Lung (tissue), 12 donors: ENCODE measurements around the gene COL4A1. TPM values are rescaled to one million over a fixed set of nuclear protein-coding genes. Genes with fewer than 3 reads are reported as not detected.

Experiments
- ATAC-seq: fragments of 200-7000 bp; cut with Tn5 transposase; one replicate; pipeline ENCODE4 v1.9.1; 2020; ENCODE audit warnings: moderate number of reproducible peaks; ENCODE audit not compliant: insufficient read depth, low FRiP score
- DNase-seq, 3 donors: peaks; one replicate each; pipeline ENCODE4 v3.0.0-alpha.2; 2013 to 2017
- H3K27ac ChIP-seq, 2 donors: one replicate each; pipeline ENCODE4 v1.5.1; 2013; ENCODE audit warnings: mild to moderate bottlenecking in 2 of 2, moderate library complexity in 2 of 2, control low read depth in 1 of 2, inconsistent platforms in 1 of 2, low read depth in 1 of 2, low read length in 1 of 2
- H3K27me3 ChIP-seq, 3 donors: one replicate each; pipeline ENCODE4 v1.5.1; 2013; ENCODE audit warnings: low read length in 2 of 3; ENCODE audit not compliant: control insufficient read depth in 3 of 3, insufficient read depth in 3 of 3
- H3K36me3 ChIP-seq, 4 donors: one replicate each; pipeline ENCODE4 v1.5.1; 2013; ENCODE audit warnings: low read length in 4 of 4, mild to moderate bottlenecking in 1 of 4, moderate library complexity in 1 of 4; ENCODE audit not compliant: control insufficient read depth in 4 of 4, insufficient read depth in 4 of 4
- H3K4me1 ChIP-seq, 5 donors: one replicate each; pipeline ENCODE4 v1.5.1; 2013; ENCODE audit warnings: low read length in 5 of 5, mild to moderate bottlenecking in 2 of 5, moderate library complexity in 1 of 5; ENCODE audit not compliant: control insufficient read depth in 5 of 5, insufficient read depth in 5 of 5
- H3K4me3 ChIP-seq: one replicate; pipeline ENCODE4 v1.5.1; 2013; ENCODE audit warnings: mild to moderate bottlenecking, control low read depth, moderate library complexity
- H3K9ac ChIP-seq, 2 donors: one replicate each; pipeline ENCODE4 v1.5.1; 2013; ENCODE audit warnings: low read length in 2 of 2, control low read depth in 1 of 2; ENCODE audit not compliant: insufficient read depth in 1 of 2
- H3K9me3 ChIP-seq, 4 donors: one replicate each; pipeline ENCODE4 v1.5.1; 2013; ENCODE audit warnings: low read length in 3 of 4, mild to moderate bottlenecking in 1 of 4, moderate library complexity in 1 of 4; ENCODE audit not compliant: control insufficient read depth in 4 of 4, insufficient read depth in 3 of 4
- CTCF ChIP-seq: IDR thresholded peaks from 2 replicates; pipeline ENCODE4 v1.5.1; 2012; ENCODE audit warnings: mild to moderate bottlenecking; ENCODE audit errors: control extremely low read depth, extremely low read depth
- WGBS, 2 donors: extraction: QIAGEN DNeasy Blood & Tissue Kit; methylation state at CpG; one replicate each; pipeline ENCODE4 v1.1.7; 2013; 5-methylcytosine and 5-hydroxymethylcytosine counted together
- polyA plus RNA-seq, 2 donors: library from polyadenylated mRNA; stranded (reverse); fragments of 200-250 nt; gene quantifications; one replicate each; pipeline ENCODE4 v1.2.1, GENCODE V29; 2013
- total RNA-seq, 2 donors: library from RNA; depleted of rRNA in 1 of 2; stranded (reverse); fragments of >200 nt in 1 of 2; gene quantifications; one replicate each; pipeline ENCODE4 v1.2.1, GENCODE V29; 2014 to 2021
- donor health status: control.
- donor health status: control.
- donor health status: Bipolar disorder and iron deficiency.
- donor health status: healthy.
- donor health status: DM: yes; HTN: yes; CAD: no.

The COL4A1 gene
- total and polyA plus RNA-seq, 4 donors = 114 to 1,051 (median 318) TPM

- Histone ChIP-seq H3K4me1 (peaks cover 0 to 9% (median 7%) of the 10 kb centered on the region in 5 donors), H3K9ac (no peak overlapping the region), H3K9me3 (no peaks in the 10 kb centered on the region), H3K4me3 (no peak overlapping the region), H3K27me3 (peaks cover 0 to 5% (median 0%) of the 10 kb centered on the region in 3 donors), H3K36me3 (no peaks in the 10 kb centered on the region), H3K27ac (no peak overlapping the region)
- WGBS, 2 donors = 87 to 90% methylated on average over 14 of the region's 14 CpGs
- no peak for DNase-seq
- TF ChIP-seq CTCF = no peak
- no peak for ATAC-seq
Measured at GRCh38 chr13:110129539-110130186, 177.3 kb downstream of the COL4A1 start.

- no peak for ATAC-seq
- H3K4me1 ChIP-seq = peaks cover 0 to 9% (median 7%) of the 10 kb centered on the region in 5 donors
- H3K9me3 ChIP-seq = no peaks in the 10 kb centered on the region
- no peak for DNase-seq
- no peaks in the 10 kb centered on the region for H3K36me3 ChIP-seq
- H3K27ac ChIP-seq = no peak overlapping the region
- WGBS, 2 donors = 93 to 95% methylated on average over 17 of the region's 17 CpGs
- no peak overlapping the region for H3K9ac ChIP-seq
- TF ChIP-seq CTCF = no peak
- peaks cover 0 to 5% (median 0%) of the 10 kb centered on the region in 3 donors for H3K27me3 ChIP-seq
- H3K4me3 ChIP-seq = no peak overlapping the region
Measured at GRCh38 chr13:110129076-110129475, 177.9 kb downstream of the COL4A1 start.

GRCh38 chr13:110128546-110128945 lies 178.4 kb downstream of the COL4A1 start:
- peaks cover 0 to 9% (median 7%) of the 10 kb centered on the region in 5 donors for H3K4me1 ChIP-seq
- H3K4me3 ChIP-seq = no peak overlapping the region
- no peaks in the 10 kb centered on the region for H3K36me3 ChIP-seq
- ATAC-seq (no peak), DNase-seq (no peak)
- peaks cover 0 to 5% (median 0%) of the 10 kb centered on the region in 3 donors for H3K27me3 ChIP-seq
- H3K27ac ChIP-seq = no peak overlapping the region
- TF ChIP-seq CTCF = no peak
- no peaks in the 10 kb centered on the region for H3K9me3 ChIP-seq
- no peak overlapping the region for H3K9ac ChIP-seq
- 65 to 66% methylated on average over 8 of the region's 8 CpGs for WGBS, 2 donors
